ENCODE data around the gene BABAM1. TPM values are rescaled to one million over a fixed set of nuclear protein-coding genes. Genes with fewer than 3 reads are reported as not detected.
A peak's percentile ranks its signal among the peaks of the same experiment; 100 is the strongest.

The BABAM1 gene
- total RNA-seq, 2 donors from 2014 or later = 136 to 151 TPM

- peaks cover 5% of the 10 kb centered on the region for H3K36me3 Mint-ChIP-seq (ENCODE audit: low read depth)
- H3K9me3 Mint-ChIP-seq = no peaks in the 10 kb centered on the region
- 83 to 93% methylated on average over 9 to 12 of the region's 12 CpGs for WGBS, 2 experiments (ENCODE audit: insufficient coverage in 1 of 2, insufficient read length in 1 of 2)
- no peak overlapping the region for H3K9ac ChIP-seq (ENCODE audit: extremely low read depth, low read length, poor library complexity, severe bottlenecking)
- peak overlapping the region; percentile 20 for H3K27ac Mint-ChIP-seq
- no peaks in the 10 kb centered on the region for H3K27me3 Mint-ChIP-seq (ENCODE audit: insufficient read depth)
- H3K36me3 ChIP-seq (ENCODE audit: control insufficient read depth, insufficient read depth, low read length) = no peaks in the 10 kb centered on the region
- no peaks in the 10 kb centered on the region for H3K4me1 ChIP-seq (ENCODE audit: control insufficient read depth, insufficient read depth, low read length)
- no peak for DNase-seq
- H3K4me3 ChIP-seq (ENCODE audit: low read length) = no peak overlapping the region
- no peak for TF ChIP-seq CTCF (conservative IDR thresholded peaks at IDR 0.05)
- no peaks in the 10 kb centered on the region for H3K9me3 ChIP-seq (ENCODE audit: control insufficient read depth, low read length)
- H3K4me3 Mint-ChIP-seq = peak overlapping the region; percentile 77
- H3K27me3 ChIP-seq (ENCODE audit: control insufficient read depth, insufficient read depth, low read length, poor library complexity, severe bottlenecking) = no peaks in the 10 kb centered on the region
- H3K27ac ChIP-seq (ENCODE audit: low read depth, low read length) = no peak overlapping the region
- H3K4me1 Mint-ChIP-seq = peaks cover 19% of the 10 kb centered on the region
These were observed 37.4 kb downstream of the BABAM1 start for GRCh38 chr19:17304386-17305215.

DNA sequence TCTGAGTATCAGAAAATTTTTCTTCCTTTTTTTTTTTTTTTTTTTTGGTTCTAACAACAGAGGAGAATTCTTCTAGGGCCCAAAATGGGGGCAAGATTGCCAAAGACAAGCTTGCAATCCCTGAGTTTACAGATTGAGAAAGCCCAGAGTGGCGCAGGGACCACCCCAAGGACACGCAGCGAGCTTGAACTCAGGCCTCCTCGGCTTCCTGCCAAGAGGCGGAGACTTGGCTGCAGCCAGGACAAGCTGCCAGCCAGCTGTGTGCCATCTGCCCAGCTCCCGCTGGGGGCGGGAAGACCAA is 37.9 kb downstream of the BABAM1 start:
- H3K4me1 Mint-ChIP-seq = peaks cover 19% of the 10 kb centered on the region
- no peaks in the 10 kb centered on the region for H3K9me3 Mint-ChIP-seq

DNA sequence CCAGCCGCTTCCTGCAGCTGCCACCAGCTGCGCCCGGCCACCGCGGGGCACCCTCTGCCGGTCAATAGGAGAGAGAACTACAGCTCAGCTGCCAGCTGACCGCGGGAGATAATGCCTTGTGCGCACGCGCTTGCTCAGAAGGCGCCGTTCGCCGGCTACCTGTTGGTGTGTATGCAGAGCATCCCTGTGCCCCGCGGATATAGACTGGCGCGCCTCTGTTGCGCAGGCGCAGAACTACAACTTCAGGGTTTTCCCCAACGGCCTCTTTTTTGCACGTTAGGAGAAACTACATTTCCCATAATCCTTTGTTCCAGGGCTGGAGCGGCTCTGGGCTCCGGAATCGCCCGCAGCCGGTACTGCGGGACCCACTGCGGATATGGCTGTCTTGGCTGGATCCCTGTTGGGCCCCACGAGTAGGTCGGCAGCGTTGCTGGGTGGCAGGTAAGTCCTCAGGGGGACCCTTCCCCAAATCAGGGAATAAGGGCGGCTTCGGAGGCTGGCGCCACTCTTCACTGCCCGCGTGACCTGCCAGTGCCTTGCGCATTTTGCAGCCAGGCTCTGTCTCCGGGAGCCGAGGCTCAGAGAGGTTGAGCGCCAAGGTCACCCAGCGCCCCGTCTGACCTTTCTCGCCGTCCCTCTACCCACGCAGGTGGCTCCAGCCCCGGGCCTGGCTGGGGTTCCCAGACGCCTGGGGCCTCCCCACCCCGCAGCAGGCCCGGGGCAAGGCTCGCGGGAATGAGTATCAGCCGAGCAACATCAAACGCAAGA is 38.5 kb downstream of the BABAM1 start, which contains the start of gene MRPL34:
MRPL34 (plus strand) TSS at position 356 of the 768 bp plus-strand sequence; CDS start at position 377, 21 bp downstream.
- Histone ChIP-seq H3K9me3 (ENCODE audit: control insufficient read depth, low read length) (no peaks in the 10 kb centered on the region), H3K9ac (ENCODE audit: extremely low read depth, low read length, poor library complexity, severe bottlenecking) (peak within 1 kb of the TSS; percentile 70), H3K4me1 (ENCODE audit: control insufficient read depth, insufficient read depth, low read length) (peaks cover 5% of the 10 kb centered on the region), H3K27ac (ENCODE audit: low read depth, low read length) (peak within 1 kb of the TSS; percentile 73), H3K36me3 (ENCODE audit: control insufficient read depth, insufficient read depth, low read length) (no peaks in the 10 kb centered on the region), H3K4me3 (ENCODE audit: low read length) (peak within 1 kb of the TSS; percentile 93), H3K27me3 (ENCODE audit: control insufficient read depth, insufficient read depth, low read length, poor library complexity, severe bottlenecking) (no peaks in the 10 kb centered on the region)
- H3K4me1 Mint-ChIP-seq = peaks cover 24% of the 10 kb centered on the region
- DNase-seq = peak; percentile 100
- WGBS, 2 experiments (ENCODE audit: insufficient coverage in 1 of 2, insufficient read length in 1 of 2) = 0% methylated on average over 33 to 55 of the region's 55 CpGs
- H3K27me3 Mint-ChIP-seq (ENCODE audit: insufficient read depth) = no peaks in the 10 kb centered on the region
- peak within 1 kb of the TSS; percentile 77 for H3K4me3 Mint-ChIP-seq
- H3K36me3 Mint-ChIP-seq (ENCODE audit: low read depth) = peaks cover 2% of the 10 kb centered on the region
- peak; percentile 84 for TF ChIP-seq CTCF (conservative IDR thresholded peaks at IDR 0.05)
- no peaks in the 10 kb centered on the region for H3K9me3 Mint-ChIP-seq
- H3K27ac Mint-ChIP-seq = peak within 1 kb of the TSS; percentile 95

More for the DNA sequence above, 37.9 kb downstream of the BABAM1 start:
- DNase-seq = no peak
- no peaks in the 10 kb centered on the region for H3K4me1 ChIP-seq (ENCODE audit: control insufficient read depth, insufficient read depth, low read length)
- Mint-ChIP-seq H3K27ac (peak overlapping the region; percentile 20), H3K36me3 (ENCODE audit: low read depth) (peaks cover 5% of the 10 kb centered on the region), H3K27me3 (ENCODE audit: insufficient read depth) (no peaks in the 10 kb centered on the region), H3K4me3 (peak overlapping the region; percentile 77)
- H3K4me3 ChIP-seq (ENCODE audit: low read length) = no peak overlapping the region
- H3K9me3 ChIP-seq (ENCODE audit: control insufficient read depth, low read length) = no peaks in the 10 kb centered on the region
- no peak overlapping the region for H3K9ac ChIP-seq (ENCODE audit: extremely low read depth, low read length, poor library complexity, severe bottlenecking)
- WGBS, 2 experiments (ENCODE audit: insufficient coverage in 1 of 2, insufficient read length in 1 of 2) = 13 to 21% methylated on average over 4 to 7 of the region's 7 CpGs
- no peaks in the 10 kb centered on the region for H3K27me3 ChIP-seq (ENCODE audit: control insufficient read depth, insufficient read depth, low read length, poor library complexity, severe bottlenecking)
- H3K36me3 ChIP-seq (ENCODE audit: control insufficient read depth, insufficient read depth, low read length) = no peaks in the 10 kb centered on the region
- TF ChIP-seq CTCF (conservative IDR thresholded peaks at IDR 0.05) = no peak
- H3K27ac ChIP-seq (ENCODE audit: low read depth, low read length) = no peak overlapping the region
